Measurements from ENCODE around the gene HTR7. TPM values are rescaled to one million over a fixed set of nuclear protein-coding genes. Genes with fewer than 3 reads are reported as not detected.

The HTR7 gene
- total RNA-seq, 1 donor from 2014 or later = 0.32 TPM

GRCh38 chr10:90801608-90802007 lies 56.2 kb downstream of the HTR7 start:
- Histone ChIP-seq H3K4me1 (no peaks in the 10 kb centered on the region), H3K36me3 (no peaks in the 10 kb centered on the region), H3K27ac (no peak overlapping the region), H3K27me3 (ENCODE audit: low read depth) (no peaks in the 10 kb centered on the region), H3K4me3 (no peak overlapping the region), H3K9me3 (no peaks in the 10 kb centered on the region)
- intact Hi-C loops (cut with DNase I) = no loop called here
- no peak for TF ChIP-seq CTCF (IDR thresholded peaks at IDR 0.05)
- DNase-seq = no peak
- no peak for ATAC-seq

DNA sequence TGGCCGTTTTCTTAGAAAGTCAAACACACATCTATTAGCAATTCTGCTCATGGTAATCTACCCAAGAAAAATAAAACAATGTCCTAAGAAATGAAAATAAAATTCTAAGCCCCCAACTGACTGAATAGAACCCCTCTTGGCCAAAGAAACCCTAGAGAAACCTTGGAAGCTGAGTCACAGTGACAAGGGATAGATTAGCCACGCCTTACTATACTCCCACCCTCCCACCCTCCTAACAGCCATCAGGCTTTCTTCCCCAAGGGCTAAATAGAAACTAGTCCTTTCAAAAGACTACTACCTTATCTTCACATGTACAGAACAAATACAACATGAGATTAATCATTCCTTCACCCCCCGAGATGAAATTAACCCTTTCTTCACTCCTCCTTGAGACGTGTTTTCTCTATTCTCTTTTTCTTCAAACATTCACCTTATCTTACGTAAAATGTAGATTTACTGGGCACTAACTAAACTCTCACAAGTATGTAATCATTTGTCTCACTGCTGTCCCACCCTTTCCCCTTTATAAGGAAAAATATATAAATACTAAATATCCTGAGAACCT lies 57.5 kb downstream of the HTR7 start:
- H3K4me3 ChIP-seq = no peak overlapping the region
- H3K9me3 ChIP-seq = no peaks in the 10 kb centered on the region
- no peaks in the 10 kb centered on the region for H3K27me3 ChIP-seq (ENCODE audit: low read depth)
- TF ChIP-seq CTCF (IDR thresholded peaks at IDR 0.05) = no peak
- DNase-seq (no peak), ATAC-seq (no peak)
- H3K4me1 ChIP-seq = no peaks in the 10 kb centered on the region
- no peak overlapping the region for H3K27ac ChIP-seq
- intact Hi-C loops (cut with DNase I) = no loop called here
- H3K36me3 ChIP-seq = no peaks in the 10 kb centered on the region

DNA sequence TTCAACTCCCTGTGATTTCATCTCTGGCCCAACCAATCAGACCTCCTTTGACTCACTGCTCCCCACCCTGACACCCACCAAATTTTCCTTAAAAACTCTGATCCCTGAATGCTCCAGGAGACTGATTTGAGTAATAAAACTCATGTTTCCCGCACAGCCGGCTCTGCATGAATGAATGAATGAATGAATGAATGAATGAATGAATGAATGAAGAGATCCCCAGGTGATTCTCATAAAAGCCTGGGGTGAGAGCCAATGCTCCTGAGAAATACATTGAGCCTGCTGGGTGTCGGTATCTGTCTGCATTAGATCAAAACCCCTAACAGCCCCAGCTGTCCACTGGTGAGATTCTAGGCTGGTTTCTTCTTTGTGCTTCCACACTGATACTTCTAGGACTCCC lies 58.7 kb downstream of the HTR7 start:
- Histone ChIP-seq H3K27me3 (ENCODE audit: low read depth) (no peaks in the 10 kb centered on the region), H3K9me3 (no peaks in the 10 kb centered on the region), H3K27ac (no peak overlapping the region), H3K4me3 (no peak overlapping the region), H3K4me1 (no peaks in the 10 kb centered on the region), H3K36me3 (no peaks in the 10 kb centered on the region)
- TF ChIP-seq CTCF (IDR thresholded peaks at IDR 0.05) = no peak
- intact Hi-C loops (cut with DNase I) = no loop called here
- ATAC-seq (no peak), DNase-seq (no peak)

DNA sequence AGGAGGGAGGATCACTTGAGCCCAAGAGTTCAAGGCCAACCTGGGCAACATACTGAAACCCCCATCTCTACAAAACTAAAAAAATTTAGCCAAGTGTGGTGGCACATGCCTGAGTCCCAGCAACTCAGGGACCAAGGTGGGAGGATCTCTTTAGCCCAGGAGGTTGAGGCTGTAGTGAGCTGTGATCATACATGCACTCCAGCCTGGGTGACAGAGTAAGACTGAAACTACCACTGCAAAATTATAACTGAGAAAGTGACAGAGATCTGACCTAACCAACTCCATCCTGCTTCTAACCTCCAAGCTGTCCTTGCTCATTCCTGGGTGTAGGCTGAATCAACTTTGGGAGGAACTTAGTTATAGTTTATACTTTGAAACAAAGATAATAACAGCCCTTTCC lies 59.4 kb downstream of the HTR7 start:
- DNase-seq (no peak), ATAC-seq (no peak)
- Histone ChIP-seq H3K9me3 (no peaks in the 10 kb centered on the region), H3K4me1 (no peaks in the 10 kb centered on the region), H3K36me3 (no peaks in the 10 kb centered on the region), H3K27me3 (ENCODE audit: low read depth) (no peaks in the 10 kb centered on the region), H3K27ac (no peak overlapping the region), H3K4me3 (no peak overlapping the region)
- no peak for TF ChIP-seq CTCF (IDR thresholded peaks at IDR 0.05)
- intact Hi-C loops (cut with DNase I) = no loop called here

DNA sequence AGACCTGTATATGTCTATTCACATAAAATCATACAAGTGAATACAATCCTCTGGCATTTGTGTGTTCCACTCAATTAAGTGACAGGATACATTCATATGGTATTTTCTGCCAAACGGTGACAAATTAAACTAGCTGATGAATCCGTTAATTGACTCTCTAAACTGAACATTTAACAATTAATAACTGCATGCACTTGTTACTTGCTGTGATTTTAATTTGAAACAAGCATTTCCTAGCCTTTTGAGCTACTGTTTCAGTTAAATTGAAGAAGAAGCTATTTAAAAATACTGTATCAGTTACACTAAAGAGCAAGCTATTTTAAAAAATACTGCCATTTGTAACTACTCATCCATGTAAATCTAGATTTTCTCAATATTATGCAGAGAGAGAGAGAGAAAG lies 67.4 kb downstream of the HTR7 start:
- intact Hi-C loops (cut with DNase I) = no loop called here

More for the DNA sequence above, 67.4 kb downstream of the HTR7 start:
- ATAC-seq (no peak), DNase-seq (no peak)
- no peaks in the 10 kb centered on the region for H3K9me3 ChIP-seq
- no peaks in the 10 kb centered on the region for H3K4me1 ChIP-seq
- no peaks in the 10 kb centered on the region for H3K27me3 ChIP-seq (ENCODE audit: low read depth)
- H3K27ac ChIP-seq = no peak overlapping the region
- H3K36me3 ChIP-seq = no peaks in the 10 kb centered on the region
- H3K4me3 ChIP-seq = no peak overlapping the region
- no peak for TF ChIP-seq CTCF (IDR thresholded peaks at IDR 0.05)
